ENCODE data around the gene FOXF1.

Gene FOXF1

GRCh38 chr16:86534779-86535615 lies 24.7 kb downstream of the FOXF1 start:
- DNase-seq: no peak

- DNase-seq: no peak
Measured at GRCh38 chr16:86536621-86537020, 26.3 kb downstream of the FOXF1 start.

GRCh38 chr16:86537486-86537885 lies 27.2 kb downstream of the FOXF1 start:
- DNase-seq: no peak

GRCh38 chr16:86538196-86538780 lies 28.0 kb downstream of the FOXF1 start:
- no peak for DNase-seq

GRCh38 chr16:86540894-86541293 lies 30.6 kb downstream of the FOXF1 start:
- no peak for DNase-seq

GRCh38 chr16:86541560-86541959 lies 31.2 kb downstream of the FOXF1 start:
- no peak for DNase-seq

- no peak for DNase-seq
Measured at GRCh38 chr16:86542756-86543750, 32.7 kb downstream of the FOXF1 start.

GRCh38 chr16:86545481-86545880 lies 35.2 kb downstream of the FOXF1 start:
- DNase-seq: no peak

- DNase-seq: no peak
Measured at GRCh38 chr16:86545954-86546637, 35.8 kb downstream of the FOXF1 start.

- no peak for DNase-seq
Measured at GRCh38 chr16:86546638-86547013, 36.3 kb downstream of the FOXF1 start.

- DNase-seq: no peak
Measured at GRCh38 chr16:86547286-86547685, 37.0 kb downstream of the FOXF1 start.

- DNase-seq: no peak
Measured at GRCh38 chr16:86549076-86549892, 39.0 kb downstream of the FOXF1 start.

- no peak for DNase-seq
Measured at GRCh38 chr16:86549893-86550190, 39.5 kb downstream of the FOXF1 start.

GRCh38 chr16:86550281-86550680 lies 40.0 kb downstream of the FOXF1 start:
- no peak for DNase-seq

- no peak for DNase-seq
Measured at GRCh38 chr16:86553356-86553755, 43.0 kb downstream of the FOXF1 start.

GRCh38 chr16:86554599-86554916 lies 44.2 kb downstream of the FOXF1 start:
- DNase-seq: no peak

- DNase-seq: peak; percentile 92 to 94
Measured at GRCh38 chr16:86554917-86555703, 44.8 kb downstream of the FOXF1 start, which contains the start of gene MTHFSD. MTHFSD (minus strand) TSS chr16:86555235; CDS start chr16:86555184, 51 bp downstream.

- DNase-seq: no peak
Measured at GRCh38 chr16:86555704-86556075, 45.4 kb downstream of the FOXF1 start.

GRCh38 chr16:86556576-86556975 lies 46.2 kb downstream of the FOXF1 start:
- no peak for DNase-seq

- no peak for DNase-seq
Measured at GRCh38 chr16:86557587-86557986, 47.3 kb downstream of the FOXF1 start.
